ENCODE data around the gene FSTL3.

The FSTL3 gene

DNA sequence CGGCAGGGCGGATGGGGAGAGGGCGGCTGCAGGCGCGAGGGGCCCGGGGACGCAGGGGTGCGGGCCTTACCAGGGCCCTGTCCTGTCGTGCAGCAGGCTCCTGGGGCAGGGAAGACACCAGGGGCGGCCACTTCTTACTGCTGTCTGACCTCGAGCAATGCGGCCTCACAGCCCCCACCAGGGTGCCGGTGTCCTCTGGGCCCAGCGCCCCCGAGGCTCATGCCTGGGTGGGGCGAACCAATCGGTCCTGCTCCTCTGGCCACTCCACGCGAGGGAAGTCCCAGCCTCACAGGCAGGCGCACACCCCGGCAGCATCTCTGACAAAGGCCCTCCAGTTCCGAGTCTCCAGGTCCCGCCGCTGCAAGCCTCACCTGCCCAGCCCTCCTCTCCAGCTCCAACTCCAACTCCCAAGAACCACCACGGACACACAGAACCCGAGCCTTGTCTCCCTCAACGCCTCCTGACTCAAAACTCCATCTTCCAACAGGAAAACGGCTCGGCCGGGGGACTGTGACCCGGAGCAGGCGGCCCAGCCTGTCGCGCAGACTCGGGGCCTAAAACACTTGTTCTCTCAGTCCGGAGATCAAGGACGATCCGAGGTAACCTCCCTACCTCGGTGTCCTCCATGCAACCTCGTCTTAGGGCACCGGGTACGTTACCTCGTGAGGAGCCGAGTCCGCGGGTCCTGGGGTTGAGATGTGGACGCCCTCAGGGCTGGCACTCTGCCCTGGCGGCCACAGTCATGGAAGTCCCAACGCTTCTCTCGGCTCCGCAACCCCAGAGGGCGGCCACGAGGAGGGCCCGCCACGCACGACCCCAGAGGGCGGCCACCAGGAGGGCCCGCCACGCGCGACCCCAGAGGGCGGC is 30.0 kb upstream of the FSTL3 start:
- DNase-seq: no peak

DNA sequence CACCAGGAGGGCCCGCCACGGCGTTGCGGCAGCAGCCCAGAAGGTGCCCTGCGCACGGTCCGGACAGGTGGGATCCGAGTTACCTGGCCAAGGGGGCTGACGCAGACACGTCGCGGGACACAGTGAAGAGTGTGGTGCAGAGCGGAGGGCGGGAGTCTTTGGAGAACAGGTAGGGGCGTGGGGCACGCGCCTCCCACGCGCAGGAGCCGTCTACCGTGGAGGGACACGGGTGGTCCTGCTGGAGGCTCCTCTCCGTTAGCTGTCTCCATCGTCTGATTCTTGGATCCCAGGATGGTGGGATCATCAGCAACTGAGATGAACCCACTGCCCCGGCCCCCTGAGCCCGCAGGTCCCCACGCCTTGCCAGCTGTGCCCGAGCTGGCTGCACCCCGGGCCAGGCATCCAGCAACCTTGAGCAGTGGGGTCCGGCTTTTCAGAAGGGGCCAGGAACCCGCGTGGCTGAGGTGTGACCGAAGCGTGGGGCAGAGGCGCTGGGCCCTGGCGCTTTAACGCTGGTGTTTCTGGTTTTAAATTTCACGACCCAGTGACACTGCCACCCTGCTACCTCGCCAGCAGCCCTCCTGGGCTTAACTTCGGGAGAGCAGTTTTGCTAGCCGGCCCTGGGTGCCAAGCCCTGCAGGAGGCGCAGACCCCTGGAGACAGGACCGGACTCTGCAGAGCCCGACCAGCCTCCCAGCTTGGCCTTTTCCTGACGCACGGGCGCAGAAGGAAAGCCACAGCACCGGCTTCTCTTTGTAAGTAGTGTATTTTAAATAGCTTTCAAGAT is 29.2 kb upstream of the FSTL3 start:
- DNase-seq: no peak

DNA sequence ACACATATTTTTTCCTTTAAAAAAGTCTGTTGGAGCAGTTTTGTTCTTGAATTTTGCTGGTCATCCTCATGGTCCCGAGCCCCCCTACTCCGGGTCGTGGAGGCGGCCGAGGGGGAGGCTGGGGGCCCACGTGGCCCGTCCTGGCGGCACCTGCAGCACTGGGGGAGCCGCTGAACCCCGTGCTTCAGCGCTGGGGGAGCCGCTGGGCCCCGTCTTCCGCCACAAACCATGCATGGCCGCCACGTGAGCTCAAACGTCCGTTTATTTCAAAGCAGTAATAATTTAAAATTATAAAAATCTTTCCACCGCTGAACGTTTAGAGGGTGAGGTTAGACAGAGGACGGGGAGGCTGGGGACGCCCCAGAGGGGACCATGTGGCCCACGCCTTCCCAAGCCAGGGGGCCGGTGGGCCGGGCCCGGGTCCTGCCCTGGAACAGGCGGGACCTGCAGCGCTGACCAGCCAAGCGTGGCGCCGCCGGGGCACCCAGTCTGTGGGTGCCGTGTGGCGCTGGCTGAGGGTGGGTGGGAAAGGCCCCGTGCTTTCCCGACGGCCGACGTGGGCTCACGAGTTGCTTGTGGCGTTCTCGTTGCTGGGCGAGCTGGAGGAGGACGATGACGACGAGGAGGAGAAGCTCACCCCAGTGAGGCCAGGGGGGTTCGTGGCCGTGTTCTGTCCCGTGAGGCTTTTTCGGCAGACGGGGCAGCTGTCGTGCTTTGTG is 28.5 kb upstream of the FSTL3 start:
- no peak for DNase-seq

DNA sequence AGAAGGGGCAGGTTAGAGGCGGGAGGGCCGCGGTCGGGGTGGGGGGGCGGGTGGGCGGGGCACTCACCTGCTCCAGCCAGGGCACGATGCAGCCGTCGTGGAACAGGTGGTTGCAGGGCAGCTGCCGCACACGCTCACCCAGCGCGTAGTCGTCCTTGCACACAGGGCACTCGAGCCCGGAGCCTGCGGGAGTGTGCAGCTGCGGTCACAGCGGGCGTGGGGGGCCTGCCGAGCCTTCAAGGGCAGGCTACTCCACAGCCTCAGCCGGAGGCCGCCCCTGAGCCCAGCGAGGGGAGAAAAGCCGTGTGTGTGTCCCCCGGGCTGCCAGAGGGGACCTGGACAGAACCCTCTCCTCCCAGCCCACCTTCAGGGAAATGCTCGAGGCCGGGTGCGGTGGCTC is 27.9 kb upstream of the FSTL3 start:
- DNase-seq: no peak

DNA sequence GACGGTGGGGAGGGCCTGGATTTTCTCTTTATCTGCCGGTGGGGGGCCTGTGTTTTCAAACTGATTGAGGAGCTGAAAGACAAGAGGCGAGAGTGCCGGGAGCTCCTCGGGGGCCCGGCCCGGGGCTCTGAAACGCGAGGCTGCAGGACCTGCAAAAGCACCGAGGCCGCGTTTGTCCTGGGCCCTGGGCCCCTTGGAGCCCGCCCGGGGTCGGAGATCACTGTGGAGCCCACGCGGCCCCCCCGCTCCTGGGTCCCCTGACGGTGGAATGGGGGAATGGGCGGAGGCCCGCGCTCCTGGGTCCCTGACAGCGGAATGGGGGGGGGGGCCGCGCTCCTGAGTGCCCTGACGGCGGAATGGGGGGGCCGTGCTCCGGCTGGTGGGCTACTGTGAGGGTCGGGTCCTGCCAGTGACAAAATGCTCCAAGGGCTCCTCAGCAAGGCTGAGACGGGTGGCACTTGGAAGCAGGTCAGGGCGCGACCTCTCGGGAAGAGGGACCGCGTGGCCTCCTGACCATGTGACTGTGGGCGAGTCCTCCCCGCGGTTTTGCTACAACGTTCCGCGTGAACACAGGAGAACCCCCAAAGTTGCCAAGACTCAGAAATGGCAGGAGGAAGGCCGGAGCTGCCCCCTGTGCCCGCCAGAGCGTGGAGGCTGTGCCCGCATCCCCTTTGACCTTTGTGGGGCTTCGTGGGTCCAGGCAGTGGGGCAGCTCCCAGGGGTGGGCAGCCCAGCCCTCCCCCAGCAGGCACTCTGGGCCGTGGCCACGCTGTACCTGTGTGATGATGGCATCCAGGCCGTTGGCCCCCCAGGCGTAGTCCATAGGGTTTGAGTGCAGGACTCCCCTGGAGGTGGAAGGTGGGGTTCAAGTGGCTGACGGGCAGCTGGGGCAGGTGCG is 27.0 kb upstream of the FSTL3 start:
- no peak for DNase-seq

DNA sequence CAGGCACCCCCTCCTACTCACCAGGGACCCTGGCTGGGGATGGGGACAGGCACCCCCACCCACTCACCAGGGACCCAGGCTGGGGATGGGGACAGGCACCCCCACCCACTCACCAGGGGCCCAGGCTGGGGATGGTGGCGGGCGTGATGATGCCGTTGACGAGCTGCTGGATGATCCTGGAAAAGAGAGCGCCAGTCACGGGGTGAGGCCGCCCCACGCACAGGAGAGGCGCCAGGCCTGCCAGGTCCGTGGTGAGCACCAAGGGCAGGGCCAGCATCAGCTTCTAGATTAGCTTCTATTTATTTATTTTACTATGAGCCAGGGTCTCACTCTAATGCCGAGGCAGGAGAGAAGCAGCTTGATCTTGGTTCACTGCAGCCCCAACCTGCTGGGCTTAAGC is 26.1 kb upstream of the FSTL3 start:
- no peak for DNase-seq

DNA sequence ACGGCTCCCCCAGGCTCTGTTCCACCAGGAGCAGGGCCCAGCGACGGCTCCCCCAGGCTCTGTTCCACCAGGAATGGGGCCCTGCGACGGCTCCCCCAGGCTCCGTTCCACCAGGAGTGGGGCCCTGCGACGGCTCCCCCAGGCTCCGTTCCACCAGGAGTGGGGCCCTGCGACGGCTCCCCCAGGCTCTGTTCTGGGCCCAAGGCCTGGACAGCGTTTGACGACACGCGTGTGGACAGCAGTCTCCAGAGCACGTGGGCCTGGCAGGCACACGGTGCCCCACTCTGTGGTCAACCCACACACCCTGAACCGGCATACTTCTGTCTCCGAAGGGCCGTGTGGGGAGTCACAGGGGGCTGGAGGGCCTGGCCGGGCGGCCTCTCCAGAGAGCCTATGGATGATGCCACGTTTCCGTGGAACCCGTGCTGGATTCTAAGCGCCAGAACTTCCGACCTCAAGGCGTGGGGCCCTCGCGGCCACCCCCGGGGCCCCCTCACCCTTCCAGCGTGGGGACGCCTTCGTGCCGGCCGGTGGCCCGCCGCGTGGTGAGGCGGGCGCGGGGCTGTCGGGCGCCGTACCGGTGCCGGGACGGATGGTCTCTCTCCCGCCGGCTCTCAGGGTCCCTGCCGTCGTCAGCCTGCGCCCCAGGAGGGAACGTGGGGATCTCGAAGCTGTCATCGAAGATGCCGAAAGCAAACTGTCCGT is 24.9 kb upstream of the FSTL3 start:
- no peak for DNase-seq

DNA sequence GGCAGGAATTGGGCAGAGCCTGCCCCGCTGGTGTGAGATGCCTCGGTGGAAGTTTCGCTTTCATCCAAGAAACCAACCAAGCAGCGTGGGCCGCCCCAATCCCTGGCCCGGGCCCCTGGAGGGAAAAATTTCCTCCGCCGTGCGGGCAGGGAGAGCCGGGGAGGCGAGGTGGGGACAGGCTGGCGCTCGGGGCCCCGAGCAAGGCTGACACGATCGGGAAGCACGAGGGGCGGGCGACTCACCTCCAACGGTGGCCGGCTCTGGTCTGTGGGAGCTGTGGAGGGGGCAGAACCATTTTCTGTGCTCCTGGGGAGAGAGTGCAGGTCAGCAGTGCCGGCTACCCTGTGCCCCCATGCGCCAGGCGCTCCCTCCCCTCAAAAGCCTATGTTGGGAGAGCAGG is 24.2 kb upstream of the FSTL3 start:
- no peak for DNase-seq

DNA sequence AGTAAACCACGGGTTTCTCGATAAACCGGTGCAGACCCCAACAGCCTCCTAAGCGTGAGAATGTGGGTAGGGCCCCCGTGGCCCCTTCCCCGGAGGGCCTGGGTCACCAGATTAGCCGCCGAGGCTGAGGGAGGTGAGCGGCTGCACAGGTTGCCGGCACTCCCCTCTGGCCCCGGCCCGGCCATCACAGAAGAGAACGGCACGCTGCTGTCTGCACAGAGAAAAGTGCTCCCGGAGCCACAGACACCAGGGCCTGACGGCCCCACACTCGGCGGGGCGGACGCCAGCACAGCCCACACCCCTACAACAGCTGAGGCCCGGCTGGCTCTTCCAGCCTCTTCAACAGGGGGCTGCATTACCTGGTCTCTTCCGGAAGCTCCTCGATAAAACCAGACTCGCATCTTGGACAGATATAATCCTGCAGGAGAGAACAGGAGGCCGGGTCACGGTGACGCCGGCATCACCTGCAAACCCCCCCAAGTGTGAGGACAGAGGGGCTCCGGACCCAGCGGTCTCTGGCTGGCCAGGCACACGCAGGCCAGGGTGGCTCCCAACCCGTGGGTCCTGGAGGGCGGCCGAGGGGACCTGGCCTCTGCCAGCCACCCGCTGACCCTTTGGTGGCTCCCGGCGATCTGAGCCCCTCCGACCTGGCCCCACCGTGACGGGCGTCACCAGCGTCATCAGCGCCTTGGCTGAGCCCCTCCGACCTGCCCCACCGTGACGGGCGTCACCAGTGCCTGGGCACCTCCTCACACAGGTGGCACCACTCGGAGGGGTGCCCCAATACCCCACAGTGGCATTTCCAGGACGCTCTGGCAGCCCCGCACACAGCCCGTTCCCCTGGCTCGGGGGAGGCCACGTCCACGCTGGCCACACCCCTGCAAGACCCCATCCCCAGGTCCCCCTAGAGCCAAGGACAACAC is 23.5 kb upstream of the FSTL3 start:
- DNase-seq: no peak

DNA sequence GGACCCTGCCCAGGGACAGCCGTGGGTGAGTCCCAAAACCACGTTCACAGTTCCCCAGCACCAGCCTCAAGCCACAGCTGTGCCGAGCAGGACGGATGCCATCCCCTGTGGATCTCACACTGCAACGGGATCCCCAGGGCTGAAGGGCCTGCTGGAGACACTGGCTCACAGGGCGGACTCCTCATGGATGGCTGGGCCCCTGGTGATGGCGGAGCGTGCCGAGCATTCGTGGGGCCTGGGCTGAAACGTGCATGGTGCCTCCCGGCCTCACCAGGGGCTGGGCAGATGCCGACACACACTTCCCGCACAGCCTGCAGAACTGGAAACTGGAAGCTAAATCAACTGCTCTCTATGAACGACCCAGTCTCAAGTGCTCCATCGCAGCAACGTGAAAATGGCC is 22.8 kb upstream of the FSTL3 start:
- DNase-seq: no peak

DNA sequence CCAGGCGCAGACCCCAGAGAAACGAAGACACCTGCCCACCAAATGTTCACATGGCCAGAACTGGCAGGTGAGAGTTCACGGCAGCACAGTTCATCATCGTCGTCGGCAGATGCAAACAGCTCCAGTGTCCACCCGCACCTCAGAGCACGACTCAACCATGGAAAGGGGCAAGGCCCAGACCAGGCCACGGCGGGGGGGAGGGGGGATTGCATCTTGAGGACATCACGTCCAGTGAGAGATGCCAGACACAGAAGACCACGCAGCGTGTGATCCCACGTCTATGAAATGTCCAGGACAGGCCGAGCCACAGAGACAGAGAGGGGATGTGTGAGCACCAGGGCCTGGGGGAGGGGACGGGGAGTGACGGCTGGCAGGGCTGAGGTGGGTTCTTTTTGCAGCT is 20.5 kb upstream of the FSTL3 start:
- DNase-seq: no peak

DNA sequence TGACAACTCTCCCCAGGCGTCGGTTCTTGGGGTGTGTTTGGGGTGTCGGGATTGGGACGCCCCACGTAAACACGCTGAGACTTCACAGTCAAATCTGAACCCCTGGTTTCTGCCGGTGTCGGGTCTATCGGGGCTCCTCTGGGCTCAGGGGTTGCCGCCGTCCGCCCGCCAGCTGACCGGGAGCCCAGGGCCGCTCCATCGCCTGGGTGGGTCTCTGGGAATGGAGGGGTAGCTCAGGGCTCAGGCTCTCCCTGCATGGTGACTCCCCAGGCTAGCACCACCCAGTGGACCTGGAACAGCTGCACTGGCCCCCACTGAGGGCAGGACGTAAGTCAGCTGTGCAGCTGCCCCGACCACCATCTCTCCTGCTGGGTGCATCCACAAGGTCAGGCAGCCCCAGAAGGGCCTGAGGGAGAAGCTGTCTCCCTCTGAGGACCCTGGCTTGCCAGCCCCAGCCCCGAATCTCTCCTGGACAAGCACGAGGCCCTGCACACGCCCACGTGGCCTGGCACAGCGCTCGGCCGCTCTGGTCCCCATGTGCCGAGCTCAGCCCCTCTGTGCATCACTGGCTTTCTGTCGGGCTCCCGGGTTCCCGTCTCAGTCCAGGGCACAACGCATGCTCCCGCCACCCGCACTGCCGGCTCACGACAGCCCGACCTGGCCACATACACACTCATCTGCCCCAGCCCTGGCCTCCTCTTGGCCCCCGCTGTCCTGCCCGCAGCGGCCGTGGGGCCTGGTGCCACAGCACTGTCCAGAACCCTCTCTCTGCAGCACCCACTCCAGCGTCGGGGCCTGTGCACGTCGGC is 19.2 kb upstream of the FSTL3 start:
- no peak for DNase-seq

DNA sequence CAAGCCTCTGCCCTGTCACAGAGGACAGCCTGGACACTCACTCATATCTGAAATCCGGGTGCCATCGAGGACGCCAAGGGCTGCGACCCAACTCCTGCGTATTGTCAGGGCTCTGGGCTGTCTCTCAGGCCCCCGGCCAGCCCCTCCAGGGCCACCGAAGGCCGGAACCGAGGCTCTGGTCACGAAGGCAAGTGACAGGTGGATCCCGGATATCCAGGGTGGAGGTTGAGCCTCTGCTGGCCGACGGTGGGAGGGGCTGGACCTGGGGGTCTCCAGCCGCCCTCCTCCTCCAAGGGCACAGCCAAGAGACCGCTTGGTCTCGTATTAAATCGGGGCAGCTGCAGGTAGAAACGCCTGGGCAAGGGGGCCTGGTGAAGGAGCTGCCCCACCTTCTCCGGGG is 18.6 kb upstream of the FSTL3 start:
- no peak for DNase-seq

DNA sequence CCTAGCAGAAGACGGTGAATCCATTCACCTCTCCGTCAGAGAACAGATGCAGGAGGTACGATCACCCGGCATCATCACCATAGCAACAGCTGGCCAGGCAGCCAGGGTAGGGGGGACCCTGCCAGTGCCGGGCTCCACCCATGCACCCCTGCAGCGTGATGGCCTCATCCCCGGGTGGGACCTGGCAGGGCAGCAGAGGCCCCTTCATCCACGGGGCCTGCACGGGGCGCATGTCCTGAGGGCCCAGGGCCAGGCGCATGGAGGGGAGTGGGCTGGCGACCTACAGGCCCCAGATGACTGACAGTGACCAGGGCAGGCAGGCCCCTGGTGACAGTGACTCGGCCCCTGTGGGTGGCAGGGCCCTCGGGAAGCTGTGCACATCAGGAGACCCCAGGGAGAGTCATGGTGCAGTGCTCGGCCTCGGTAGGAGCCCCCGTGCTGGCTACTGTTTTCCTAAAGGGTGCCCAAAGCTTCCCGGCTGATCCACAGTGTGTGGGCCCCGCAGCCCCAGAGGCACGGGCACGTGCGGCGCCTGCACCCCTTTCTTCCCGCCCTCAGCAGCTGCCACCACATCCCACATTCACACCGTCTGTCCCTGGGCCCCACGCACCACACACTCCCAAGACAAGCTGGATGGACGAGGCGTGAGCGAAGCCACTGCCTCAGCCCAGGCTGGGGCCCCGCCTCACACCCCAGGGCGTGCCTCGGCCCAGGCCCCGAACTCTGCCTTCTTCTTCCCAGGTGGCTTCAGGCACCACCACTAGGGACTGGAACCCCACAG is 17.9 kb upstream of the FSTL3 start:
- no peak for DNase-seq

DNA sequence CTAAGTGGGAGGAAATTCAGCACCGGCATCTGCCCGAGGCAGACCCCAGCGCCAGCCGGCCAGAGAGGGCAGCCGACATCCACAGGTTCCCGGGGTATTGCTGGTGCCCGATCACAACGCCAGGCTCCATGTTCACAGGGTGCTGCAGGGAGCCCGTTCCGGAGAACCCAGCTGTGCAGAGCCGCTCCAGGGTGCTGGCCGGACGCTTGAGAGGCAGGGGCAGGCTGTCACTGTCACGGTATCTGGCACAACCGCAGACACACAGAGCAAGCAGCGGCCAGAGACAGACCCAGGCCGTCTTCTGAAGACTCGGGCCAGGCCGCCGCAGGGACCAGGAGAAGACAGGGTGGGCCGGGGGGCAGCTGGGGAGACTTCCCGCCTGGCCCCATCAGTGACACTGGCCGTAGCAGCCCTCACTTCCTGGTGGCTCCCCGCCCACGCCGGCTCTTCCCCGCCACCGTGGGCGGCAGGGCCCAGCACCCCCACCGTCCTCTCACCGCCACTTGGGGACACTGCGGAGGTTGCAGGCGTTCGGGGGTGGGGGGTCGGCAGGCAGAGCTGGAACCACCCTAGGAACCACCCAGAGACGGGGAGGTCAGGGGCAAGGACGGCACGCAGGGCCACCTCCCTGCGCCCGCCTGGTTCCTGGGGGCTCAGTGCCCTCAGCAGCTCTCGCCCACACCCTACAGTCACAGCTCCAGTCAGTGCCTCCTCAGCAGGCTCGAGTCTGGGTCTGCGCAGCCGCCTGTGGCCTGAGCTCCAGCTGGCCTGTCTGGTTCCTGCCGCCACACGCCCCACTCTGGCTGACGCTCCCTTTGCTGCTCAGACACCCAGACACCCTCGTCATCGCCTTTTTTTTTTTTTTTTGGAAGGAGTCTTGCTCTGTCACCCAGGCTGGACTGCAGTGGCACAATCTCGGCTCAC is 17.0 kb upstream of the FSTL3 start:
- no peak for DNase-seq

DNA sequence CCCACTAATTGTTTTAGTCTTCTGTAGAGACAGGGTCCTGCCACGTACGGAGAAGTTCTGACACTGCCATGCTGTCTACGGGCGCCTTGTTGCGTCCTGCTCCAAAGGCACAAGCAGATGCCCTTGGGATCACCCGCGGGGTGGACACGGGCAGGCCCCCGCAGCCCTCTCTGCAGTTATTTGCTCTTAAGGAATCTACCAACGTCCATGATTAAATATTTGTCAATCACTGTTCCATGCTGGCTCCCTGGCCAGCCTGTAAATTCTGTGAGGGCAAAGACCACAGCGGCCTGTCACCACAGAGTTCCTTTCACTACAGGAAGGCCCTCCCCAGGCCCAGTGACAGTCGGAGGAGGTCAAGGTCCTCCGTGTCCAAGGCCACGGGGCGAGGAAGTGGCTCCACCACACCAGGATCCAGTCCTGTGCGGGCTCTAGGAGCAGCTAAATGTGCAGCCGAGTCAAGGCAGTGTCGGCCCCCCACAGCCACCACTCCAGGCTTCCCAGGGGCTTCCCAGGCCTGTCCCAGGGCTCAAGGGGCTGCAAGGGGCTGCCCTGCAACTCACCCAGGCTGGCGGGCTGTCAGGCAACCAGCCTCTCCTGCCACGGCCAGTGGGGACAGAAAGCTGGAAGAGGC is 15.3 kb upstream of the FSTL3 start:
- no peak for DNase-seq

DNA sequence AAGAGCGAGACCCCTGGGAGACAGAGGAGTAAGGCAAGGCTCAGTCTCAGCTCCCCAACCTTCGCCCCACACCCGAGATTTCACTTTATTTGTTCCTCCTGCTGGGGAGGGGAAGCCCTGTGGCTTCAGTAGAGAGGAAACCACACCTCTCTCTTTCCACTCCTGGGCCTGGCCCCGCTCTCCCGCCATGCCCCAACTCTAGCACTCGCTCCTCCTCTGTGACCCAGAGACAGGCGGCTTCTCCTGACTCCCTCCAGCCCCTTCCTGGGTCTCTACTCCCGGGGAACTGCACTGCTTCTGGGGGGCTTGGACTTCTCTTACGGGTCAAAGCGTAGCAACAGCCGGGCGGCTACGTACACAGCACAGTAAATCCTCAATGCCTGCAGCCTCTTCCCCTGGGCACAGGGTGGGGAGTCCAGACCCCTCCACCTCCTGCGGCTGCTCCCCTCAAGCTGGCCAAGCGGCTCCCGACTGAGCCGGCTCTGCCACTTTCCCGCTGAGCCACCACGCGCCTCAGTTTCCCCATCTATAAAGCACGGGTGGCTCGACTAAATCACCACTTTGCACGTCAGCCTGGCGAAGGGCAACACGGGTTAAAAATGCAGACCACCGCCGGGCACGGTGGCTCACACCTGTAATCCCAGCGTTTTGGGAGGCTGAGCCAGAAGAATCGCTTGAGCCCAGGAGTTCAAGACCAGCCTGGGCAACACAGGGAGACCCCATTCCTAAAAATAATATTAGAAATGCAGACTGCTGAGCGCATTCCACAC is 14.6 kb upstream of the FSTL3 start:
- no peak for DNase-seq

All from NCI-H2227 treated with DMSO at 0.1 percent for 48 hours (cell line).